Mesenchymal stem cell (in vitro differentiated cells and primary cell): ENCODE measurements around the gene TBC1D14.

Experiments used
- DNase-seq: peaks from one replicate; pipeline ENCODE4 v3.0.0-alpha.2; 2013
- H2AFZ ChIP-seq: one replicate; pipeline ENCODE4 v1.6.1; 2013; ENCODE audit warnings: low read depth, mild to moderate bottlenecking, control low read depth, inconsistent platforms, low read length, moderate library complexity
- H2AK5ac ChIP-seq: 2 replicates; pipeline ENCODE4 v1.6.1; 2013; ENCODE audit warnings: low read length, moderate library complexity, mild to moderate bottlenecking, inconsistent platforms; ENCODE audit not compliant: severe bottlenecking
- H2BK120ac ChIP-seq: one replicate; pipeline ENCODE4 v1.6.1; 2013; ENCODE audit warnings: low read depth, mild to moderate bottlenecking, inconsistent platforms, low read length, moderate library complexity
- H2BK12ac ChIP-seq, 2 experiments: one replicate each; pipeline ENCODE4 v1.6.1; 2013; ENCODE audit warnings: inconsistent platforms in 2 of 2, low read length in 2 of 2, mild to moderate bottlenecking in 2 of 2, moderate library complexity in 2 of 2, control low read depth in 1 of 2
- H2BK15ac ChIP-seq: one replicate; pipeline ENCODE4 v1.6.1; 2013; ENCODE audit warnings: mild to moderate bottlenecking, low read depth, inconsistent platforms; ENCODE audit not compliant: poor library complexity, severe bottlenecking
- H2BK5ac ChIP-seq: 2 replicates; pipeline ENCODE4 v1.6.1; 2013; ENCODE audit warnings: low read depth, mild to moderate bottlenecking, low read length, control low read depth, inconsistent platforms; ENCODE audit not compliant: poor library complexity, severe bottlenecking
- H3K14ac ChIP-seq, 2 experiments: one replicate each; pipeline ENCODE4 v1.6.1; 2013; ENCODE audit warnings: inconsistent platforms in 2 of 2, low read length in 2 of 2, control low read depth in 1 of 2, mild to moderate bottlenecking in 1 of 2, moderate library complexity in 1 of 2
- H3K18ac ChIP-seq, 2 experiments: one replicate each; pipeline ENCODE4 v1.6.1; 2013; ENCODE audit warnings: inconsistent platforms in 2 of 2, low read length in 2 of 2, control low read depth in 1 of 2, low read depth in 1 of 2, mild to moderate bottlenecking in 1 of 2
- H3K23ac ChIP-seq, 2 experiments: one replicate each; pipeline ENCODE4 v1.6.1; 2013; ENCODE audit warnings: inconsistent platforms in 2 of 2, low read length in 2 of 2, mild to moderate bottlenecking in 2 of 2, moderate library complexity in 2 of 2, control low read depth in 1 of 2
- H3K27ac ChIP-seq: 2 replicates; pipeline ENCODE4 v1.5.1; 2013; ENCODE audit warnings: mild to moderate bottlenecking, moderate library complexity, low read length, control low read depth, inconsistent platforms; ENCODE audit not compliant: poor library complexity, severe bottlenecking
- H3K27me3 ChIP-seq, 2 experiments: 2 replicates each; pipeline versions ENCODE4 v1.6.1 to v1.7.0; 2013; ENCODE audit warnings: low read length in 2 of 2, mild to moderate bottlenecking in 2 of 2, moderate library complexity in 2 of 2, control low read depth in 1 of 2, inconsistent platforms in 1 of 2; ENCODE audit not compliant: control insufficient read depth in 1 of 2, insufficient read depth in 1 of 2
- H3K36me3 ChIP-seq, 2 experiments: 2 replicates each; pipeline versions ENCODE4 v1.6.1 to v1.7.0; 2013; ENCODE audit warnings: low read length in 2 of 2, control low read depth in 1 of 2, inconsistent platforms in 1 of 2, low read depth in 1 of 2, mild to moderate bottlenecking in 1 of 2; ENCODE audit not compliant: insufficient read depth in 2 of 2, control insufficient read depth in 1 of 2
- H3K4ac ChIP-seq, 2 experiments: one replicate each; pipeline ENCODE4 v1.6.1; 2013; ENCODE audit warnings: inconsistent platforms in 2 of 2, low read length in 2 of 2, mild to moderate bottlenecking in 2 of 2, moderate library complexity in 2 of 2, control low read depth in 1 of 2, low read depth in 1 of 2
- H3K4me1 ChIP-seq: 2 replicates; pipeline ENCODE4 v1.6.1; 2013; ENCODE audit warnings: low read depth, low read length, control low read depth; ENCODE audit not compliant: control insufficient read depth, insufficient read depth
- H3K4me2 ChIP-seq: 2 replicates; pipeline ENCODE4 v1.6.1; 2013; ENCODE audit warnings: low read length, mild to moderate bottlenecking, inconsistent platforms; ENCODE audit not compliant: poor library complexity, severe bottlenecking
- H3K4me3 ChIP-seq, 2 experiments: 2 replicates each; pipeline versions ENCODE4 v1.5.1 to v1.7.0; 2013; ENCODE audit warnings: low read length in 2 of 2, mild to moderate bottlenecking in 2 of 2, control low read depth in 1 of 2, low read depth in 1 of 2; ENCODE audit not compliant: insufficient read depth in 1 of 2
- H3K79me1 ChIP-seq: replicated peaks from 2 replicates; pipeline ENCODE4 v1.6.1; 2013; ENCODE audit warnings: mild to moderate bottlenecking, control low read depth, low read length, inconsistent platforms; ENCODE audit not compliant: poor library complexity, severe bottlenecking
- H3K9ac ChIP-seq: 2 replicates; pipeline ENCODE4 v1.7.0; 2013; ENCODE audit warnings: mild to moderate bottlenecking, low read length, moderate library complexity
- H3K9me3 ChIP-seq: 2 replicates; pipeline ENCODE4 v1.7.0; 2013; ENCODE audit warnings: mild to moderate bottlenecking, low read length; ENCODE audit not compliant: control insufficient read depth
- H4K8ac ChIP-seq: one replicate; pipeline ENCODE4 v1.6.1; 2013; ENCODE audit warnings: inconsistent platforms, mild to moderate bottlenecking, low read length, moderate library complexity
- H4K91ac ChIP-seq: one replicate; pipeline ENCODE4 v1.6.1; 2013; ENCODE audit warnings: mild to moderate bottlenecking, low read length, inconsistent platforms
- WGBS: methylation state at CpG from one replicate; pipeline ENCODE4 v1.1.7; 2013; ENCODE audit warnings: mixed read lengths; 5-methylcytosine and 5-hydroxymethylcytosine counted together

TBC1D14 gene

GRCh38 chr4:6992728-6993677 is 83.4 kb downstream of the TBC1D14 start:
- H4K91ac ChIP-seq: no peak overlapping the region
- 83% methylated on average over 13 of the region's 15 CpGs for WGBS
- H4K8ac ChIP-seq: no peak overlapping the region
- H2BK12ac ChIP-seq: no peak overlapping the region
- H2AK5ac ChIP-seq: no peak overlapping the region
- H3K27me3 ChIP-seq: no peaks in the 10 kb centered on the region
- no peak overlapping the region for H3K23ac ChIP-seq
- DNase-seq: peak; percentile 47
- H3K4me3 ChIP-seq: no peak overlapping the region
- H2BK15ac ChIP-seq: no peak overlapping the region
- H2BK120ac ChIP-seq: no peak overlapping the region
- no peak overlapping the region for H3K18ac ChIP-seq
- H3K14ac ChIP-seq: no peak overlapping the region
- no peak overlapping the region for H3K27ac ChIP-seq
- no peak overlapping the region for H2AFZ ChIP-seq
- H3K4me1 ChIP-seq: peaks cover 26% of the 10 kb centered on the region
- H3K36me3 ChIP-seq: peaks cover 15 to 35% of the 10 kb centered on the region in 2 experiments
- H3K4me2 ChIP-seq: no peak overlapping the region
- H3K4ac ChIP-seq: no peak overlapping the region
- H3K9me3 ChIP-seq: no peaks in the 10 kb centered on the region
- peak overlapping the region; percentile 85 for H3K9ac ChIP-seq
- peaks cover 26% of the 10 kb centered on the region for H3K79me1 ChIP-seq
- H2BK5ac ChIP-seq: no peak overlapping the region

GRCh38 chr4:6996481-6996880 is 86.9 kb downstream of the TBC1D14 start:
- Histone ChIP-seq H3K4me3 (no peak overlapping the region), H3K4me2 (no peak overlapping the region), H3K4ac (no peak overlapping the region), H3K18ac (no peak overlapping the region), H2BK120ac (no peak overlapping the region), H3K36me3 (peaks cover 42 to 63% of the 10 kb centered on the region in 2 experiments), H2BK15ac (no peak overlapping the region), H3K9ac (no peak overlapping the region), H3K79me1 (peaks cover 16% of the 10 kb centered on the region), H2BK12ac (no peak overlapping the region), H2BK5ac (no peak overlapping the region), H3K4me1 (peaks cover 15% of the 10 kb centered on the region), H2AK5ac (no peak overlapping the region), H3K14ac (no peak overlapping the region), H2AFZ (no peak overlapping the region), H3K27ac (no peak overlapping the region), H4K8ac (no peak overlapping the region), H3K9me3 (no peaks in the 10 kb centered on the region), H3K27me3 (no peaks in the 10 kb centered on the region), H3K23ac (no peak overlapping the region), H4K91ac (no peak overlapping the region)
- no peak for DNase-seq
- WGBS: 98% methylated on average over 12 of the region's 12 CpGs

GRCh38 chr4:6999172-7000086 is 89.8 kb downstream of the TBC1D14 start:
- H4K91ac ChIP-seq: no peak overlapping the region

More at GRCh38 chr4:6999172-7000086, 89.8 kb downstream of the TBC1D14 start:
- Histone ChIP-seq H3K4ac (no peak overlapping the region), H3K14ac (no peak overlapping the region), H2BK120ac (no peak overlapping the region), H2AFZ (no peak overlapping the region), H3K4me1 (no peaks in the 10 kb centered on the region), H3K18ac (no peak overlapping the region), H3K23ac (no peak overlapping the region), H3K27me3 (no peaks in the 10 kb centered on the region), H2BK5ac (no peak overlapping the region), H4K8ac (no peak overlapping the region), H3K36me3 (peaks cover 67 to 85% of the 10 kb centered on the region in 2 experiments), H3K27ac (no peak overlapping the region), H3K4me3 (no peak overlapping the region), H3K79me1 (peaks cover 22% of the 10 kb centered on the region), H2BK15ac (no peak overlapping the region), H3K9ac (no peak overlapping the region), H3K9me3 (no peaks in the 10 kb centered on the region), H2BK12ac (no peak overlapping the region), H3K4me2 (no peak overlapping the region), H2AK5ac (no peak overlapping the region)
- 95% methylated on average over 14 of the region's 14 CpGs for whole genome bisulfite sequencing
- no peak for DNase-seq
